A673 (cell line): ENCODE data around the gene CMC1. TPM values are rescaled to one million over a fixed set of nuclear protein-coding genes. Genes with fewer than 3 reads are reported as not detected.

Experiments used
- BruUV-seq: library from RNA; stranded (reverse); fragments of 400-500 nt; replicated peaks from 2 replicates; lab custom pipeline; 2021; lab: Mats Ljungman, UMichigan
- CTCF ChIA-PET: fragments of 300-600 bp; sonication (Branson Sonifier 250); formaldehyde crosslinking; loops from one replicate; lab custom pipeline; 2022; ENCODE audit warnings: antibody characterized with exemption; lab: Charles Lee
- POLR2A ChIA-PET: fragments of 300-600 bp; sonication (Branson Sonifier 250); formaldehyde crosslinking; loops from one replicate; lab custom pipeline; 2022; ENCODE audit warnings: antibody characterized with exemption; ENCODE audit not compliant: low non-redundant PET; lab: Charles Lee
- DNase-seq: peaks from one replicate; pipeline ENCODE4 v3.0.0-alpha.2; 2015; ENCODE audit warnings: low spot score
- H3K27ac ChIP-seq: fragments of 200-600 bp; sonication (generic); 2 replicates; pipeline ENCODE4 v1.5.1; 2016; ENCODE audit warnings: mixed run types, low read depth, mild to moderate bottlenecking, mixed read lengths, antibody characterized with exemption, low read length; ENCODE audit not compliant: poor library complexity, severe bottlenecking
- H3K27me3 ChIP-seq: fragments of 200-600 bp; sonication (generic); replicated peaks from 2 replicates; pipeline ENCODE4 v1.6.1; 2017; ENCODE audit warnings: mixed run types, low read depth, mild to moderate bottlenecking, mixed read lengths, antibody characterized with exemption, low read length; ENCODE audit not compliant: insufficient read depth, poor library complexity
- H3K36me3 ChIP-seq: fragments of 200-600 bp; sonication (generic); 2 replicates; pipeline ENCODE4 v1.6.1; 2016; ENCODE audit warnings: mixed run types, mild to moderate bottlenecking, mixed read lengths, antibody characterized with exemption, low read length; ENCODE audit not compliant: insufficient read depth, poor library complexity, severe bottlenecking
- H3K4me1 ChIP-seq: fragments of 200-600 bp; sonication (generic); 2 replicates; pipeline ENCODE4 v1.6.1; 2017; ENCODE audit warnings: mixed run types, mild to moderate bottlenecking, mixed read lengths, antibody characterized with exemption, low read length; ENCODE audit not compliant: insufficient read depth, poor library complexity, severe bottlenecking
- H3K4me3 ChIP-seq: fragments of 200-600 bp; sonication (generic); 2 replicates; pipeline ENCODE4 v1.5.1; 2016; ENCODE audit warnings: low read depth, mixed run types, mild to moderate bottlenecking, mixed read lengths, low read length; ENCODE audit not compliant: poor library complexity, severe bottlenecking
- H3K9me3 ChIP-seq: fragments of 200-600 bp; sonication (generic); 2 replicates; pipeline ENCODE4 v1.6.1; 2016; ENCODE audit warnings: mixed run types, low read depth, mild to moderate bottlenecking, mixed read lengths, antibody characterized with exemption, low read length; ENCODE audit not compliant: poor library complexity, severe bottlenecking
- CTCF ChIP-seq: fragments of 300-800, 200-600 bp; sonication (generic); conservative IDR thresholded peaks from 2 replicates; pipeline ENCODE4 v1.5.1; 2017; ENCODE audit warnings: low read depth, mild to moderate bottlenecking, antibody characterized with exemption, low read length, moderate library complexity, mixed read lengths
- EZH2 ChIP-seq: fragments of 200-600 bp; sonication (generic); IDR thresholded peaks from 2 replicates; pipeline ENCODE4 v1.6.1; 2017; ENCODE audit warnings: borderline replicate concordance, low read depth, mild to moderate bottlenecking, mixed read lengths, antibody characterized with exemption, low read length; ENCODE audit not compliant: poor library complexity, severe bottlenecking
- intact Hi-C: fragments of 100-400 bp; cut with micrococcal nuclease; formaldehyde crosslinking; loops from one replicate; pipeline ENCODE4 v1.10.0; 2022; ENCODE audit not compliant: unreplicated experiment
- total RNA-seq: library from RNA; stranded (reverse); gene quantifications from 2 replicates; pipeline ENCODE4 v1.2.3, GENCODE V29; 2021

CMC1 gene
- total RNA-seq, 1 experiment from 2014 or later, result 19.3 TPM

- CTCF ChIA-PET, result no interaction called here
Measured at GRCh38 chr3:28322464-28322863, 81.0 kb downstream of the CMC1 start.

DNA sequence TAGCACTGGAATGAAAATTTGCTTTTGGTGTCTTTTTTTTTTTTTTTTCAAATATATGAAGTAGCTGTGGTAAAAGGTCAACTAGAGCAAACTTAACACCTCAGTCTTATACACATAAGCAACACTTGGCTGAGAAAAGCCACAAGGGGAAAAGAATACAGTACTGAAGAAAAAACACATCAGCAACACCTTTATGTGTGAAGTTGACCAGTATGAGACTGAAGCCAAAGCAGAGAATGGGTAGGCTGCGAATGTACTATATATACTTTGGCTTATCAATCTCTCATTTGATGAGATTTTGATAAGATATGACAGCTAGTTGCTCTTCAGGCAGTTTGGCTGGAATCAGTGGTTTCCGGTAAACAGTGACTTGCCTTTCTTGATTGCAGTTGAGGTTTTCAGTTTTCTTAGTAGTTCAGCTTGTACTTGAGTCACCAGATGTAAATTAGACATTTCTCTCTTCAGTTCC is 85.1 kb downstream of the CMC1 start:
- BruUV-seq, result no TSS peak
- Histone ChIP-seq H3K27me3 (no peaks in the 10 kb centered on the region), H3K9me3 (no peaks in the 10 kb centered on the region), H3K4me1 (no peaks in the 10 kb centered on the region), H3K36me3 (peaks cover 34% of the 10 kb centered on the region), H3K27ac (no peak overlapping the region), H3K4me3 (no peak overlapping the region)
- no peak for DNase-seq
- CTCF ChIA-PET, result no interaction called here
- TF ChIP-seq EZH2 (no peak), CTCF (no peak)
- POLR2A ChIA-PET, result no interaction called here
- intact Hi-C loops, result no loop called here

More at GRCh38 chr3:28322464-28322863, 81.0 kb downstream of the CMC1 start:
- no peak for TF ChIP-seq CTCF
- TF ChIP-seq EZH2, result no peak
- intact Hi-C loops, result no loop called here
- POLR2A ChIA-PET, result no interaction called here
- no peaks in the 10 kb centered on the region for H3K9me3 ChIP-seq
- H3K27me3 ChIP-seq, result no peaks in the 10 kb centered on the region
- no peak overlapping the region for H3K4me3 ChIP-seq
- no peak overlapping the region for H3K27ac ChIP-seq
- BruUV-seq, result no TSS peak
- H3K4me1 ChIP-seq, result no peaks in the 10 kb centered on the region
- H3K36me3 ChIP-seq, result peaks cover 24% of the 10 kb centered on the region
- no peak for DNase-seq

GRCh38 chr3:28328188-28329151 is 87.1 kb downstream of the CMC1 start:
- Histone ChIP-seq H3K4me1 (no peaks in the 10 kb centered on the region), H3K36me3 (peaks cover 46% of the 10 kb centered on the region), H3K9me3 (no peaks in the 10 kb centered on the region), H3K4me3 (no peak overlapping the region), H3K27ac (no peak overlapping the region), H3K27me3 (no peaks in the 10 kb centered on the region)
- DNase-seq, result peak; percentile 38
- peak; percentile 78 for TF ChIP-seq CTCF
- no peak for TF ChIP-seq EZH2
- POLR2A ChIA-PET, result no interaction called here
- CTCF ChIA-PET, result interaction anchor here (2.7 kb wide), 1 partner anchor 616 kb away, joined by 19 read pairs; no protein-coding TSS in a partner anchor
- BruUV-seq, result no TSS peak
- intact Hi-C loops, result no loop called here
